Stimulated activated CD8-positive, alpha-beta memory T cell treated with anti-CD3 and anti-CD28 coated beads, Interleukin-4, amount 100 ng/mL, for 1 hour (primary cell): Measurements from ENCODE around the gene CNGA1.
A peak's percentile ranks its signal among the peaks of the same experiment; 100 is the strongest.

Experiments used
- DNase-seq, 2 donors: peaks; one replicate each; pipeline ENCODE4 v3.0.0-alpha.2; 2020; ENCODE audit warnings: low read depth in 2 of 2, low spot score in 1 of 2

Gene CNGA1

GRCh38 chr4:48016141-48017107, at the start of gene CNGA1, which contains the start of gene NIPAL1:
Gene CNGA1 (minus strand): TSS chr4:48016681. CDS start chr4:47952689, 63,992 bp downstream.
Gene NIPAL1 (plus strand): TSS chr4:48016772. CDS start chr4:48016840, 68 bp downstream.
- peak; percentile 27 to 39 for DNase-seq

- no peak for DNase-seq
Observed at GRCh38 chr4:48065587-48066052, 49.1 kb upstream of the CNGA1 start.

- no peak for DNase-seq
Observed at GRCh38 chr4:48064349-48064748, 47.9 kb upstream of the CNGA1 start.

GRCh38 chr4:48058617-48059530, 42.4 kb upstream of the CNGA1 start:
- DNase-seq, result no peak

GRCh38 chr4:48051078-48051477, 34.6 kb upstream of the CNGA1 start:
- DNase-seq, result no peak

GRCh38 chr4:48049483-48049882, 33.0 kb upstream of the CNGA1 start:
- DNase-seq, result no peak

GRCh38 chr4:48047896-48048295, 31.4 kb upstream of the CNGA1 start:
- DNase-seq, result no peak

GRCh38 chr4:48047421-48047844, 31.0 kb upstream of the CNGA1 start:
- DNase-seq, result peak; percentile 49 to 52

GRCh38 chr4:48046059-48046458, 29.6 kb upstream of the CNGA1 start:
- DNase-seq, result no peak

GRCh38 chr4:48044298-48044697, 27.8 kb upstream of the CNGA1 start:
- DNase-seq, result no peak

GRCh38 chr4:48043504-48043903, 27.0 kb upstream of the CNGA1 start:
- DNase-seq, result no peak

GRCh38 chr4:48042979-48043461, 26.5 kb upstream of the CNGA1 start:
- DNase-seq, result no peak

GRCh38 chr4:48041535-48042137, 25.2 kb upstream of the CNGA1 start:
- DNase-seq, result no peak

- no peak for DNase-seq
Observed at GRCh38 chr4:48039561-48039960, 23.1 kb upstream of the CNGA1 start.

GRCh38 chr4:48038666-48039065, 22.2 kb upstream of the CNGA1 start:
- no peak for DNase-seq

GRCh38 chr4:48037117-48037462, 20.6 kb upstream of the CNGA1 start:
- DNase-seq, result no peak

- no peak for DNase-seq
Observed at GRCh38 chr4:48035952-48036351, 19.5 kb upstream of the CNGA1 start.

- DNase-seq, result peak in 1 of 2 donors; percentile 42
Observed at GRCh38 chr4:48033825-48034413, 17.4 kb upstream of the CNGA1 start.

- no peak for DNase-seq
Observed at GRCh38 chr4:48033412-48033811, 16.9 kb upstream of the CNGA1 start.

GRCh38 chr4:48032721-48033120, 16.2 kb upstream of the CNGA1 start:
- DNase-seq, result no peak
